Activated T-cell treated with anti-CD3 and anti-CD28 coated beads, Interleukin-2, amount 50 U/mL, for 1 hour (primary cell): Measurements from ENCODE around the gene CLASP2.
"Not testable (repeated sequence)": the region's sequence is repeated elsewhere in the genome, so short reads cannot be mapped to it uniquely, and the experiment has no call there.

Experiments
- DNase-seq: peaks from one replicate; pipeline ENCODE4 v3.0.0-alpha.2; 2020

CLASP2 gene

GRCh38 chr3:33717866-33718594 is at the start of gene CLASP2:
Gene CLASP2 (minus strand): TSS chr3:33718254. CDS start chr3:33718002, 252 bp downstream.
- peak; percentile 88 for DNase-seq

- DNase-seq: no peak
These were observed 40.8 kb upstream of the CLASP2 start for GRCh38 chr3:33758864-33759263.

DNA sequence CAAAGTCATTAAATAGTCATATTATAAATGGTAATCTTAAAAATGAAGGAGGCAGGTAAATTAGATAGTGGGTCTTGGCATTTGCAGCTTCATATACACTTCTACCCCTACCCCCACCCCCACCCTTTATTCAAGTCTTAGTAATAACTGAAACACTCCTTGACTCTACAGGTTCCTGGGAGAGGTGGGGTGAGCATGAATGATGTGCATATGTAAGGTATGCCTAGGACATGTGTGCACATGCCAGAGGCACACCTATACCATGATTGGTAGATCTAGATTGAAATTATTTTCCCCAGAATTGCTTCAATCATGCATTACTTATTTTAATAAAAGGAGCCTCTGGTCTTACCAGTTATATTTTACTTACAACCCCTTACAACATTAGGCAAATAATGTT is 40.2 kb upstream of the CLASP2 start:
- DNase-seq: no peak

DNA sequence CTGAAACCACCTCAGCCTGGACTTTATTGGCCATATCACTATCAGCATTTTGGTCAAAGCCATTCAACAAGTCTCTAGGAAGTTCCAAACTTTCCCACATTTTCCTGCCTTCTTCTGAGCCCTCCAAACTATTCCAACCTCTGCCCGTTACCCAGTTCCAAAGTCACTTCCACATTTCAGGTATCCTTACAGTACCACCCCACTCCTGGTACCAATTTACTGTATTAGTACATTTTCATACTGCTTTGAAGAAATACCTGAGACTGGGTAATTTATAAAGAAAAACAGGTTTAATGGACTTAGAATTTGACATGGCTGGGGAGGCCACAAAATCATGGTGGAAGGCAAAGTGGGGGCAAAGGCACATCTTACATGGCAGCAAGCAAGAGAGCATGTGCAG is 36.3 kb upstream of the CLASP2 start:
- DNase-seq: not testable (repeated sequence)

DNA sequence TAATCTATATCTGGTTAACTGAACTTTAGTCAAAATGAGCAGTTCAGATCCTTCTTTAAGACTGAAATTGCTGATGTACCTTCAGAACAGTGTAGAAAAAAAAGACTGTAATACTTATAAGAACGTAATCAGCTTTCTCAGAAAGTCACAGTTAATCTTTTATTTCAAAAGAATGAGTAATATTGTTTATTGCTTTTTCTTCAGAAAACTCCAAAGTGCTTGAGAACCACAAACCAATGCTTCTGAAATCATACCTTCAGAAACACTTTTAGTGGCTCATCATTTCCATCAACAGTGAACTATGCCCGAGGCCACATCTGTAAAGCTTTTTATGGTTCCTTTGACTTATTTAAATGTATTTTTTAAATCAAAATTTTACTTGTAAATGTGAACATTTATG is 33.3 kb upstream of the CLASP2 start:
- DNase-seq: no peak

GRCh38 chr3:33750211-33750548 is 32.1 kb upstream of the CLASP2 start:
- no peak for DNase-seq

- DNase-seq: no peak
These were observed 31.6 kb upstream of the CLASP2 start for GRCh38 chr3:33749546-33750210.

DNA sequence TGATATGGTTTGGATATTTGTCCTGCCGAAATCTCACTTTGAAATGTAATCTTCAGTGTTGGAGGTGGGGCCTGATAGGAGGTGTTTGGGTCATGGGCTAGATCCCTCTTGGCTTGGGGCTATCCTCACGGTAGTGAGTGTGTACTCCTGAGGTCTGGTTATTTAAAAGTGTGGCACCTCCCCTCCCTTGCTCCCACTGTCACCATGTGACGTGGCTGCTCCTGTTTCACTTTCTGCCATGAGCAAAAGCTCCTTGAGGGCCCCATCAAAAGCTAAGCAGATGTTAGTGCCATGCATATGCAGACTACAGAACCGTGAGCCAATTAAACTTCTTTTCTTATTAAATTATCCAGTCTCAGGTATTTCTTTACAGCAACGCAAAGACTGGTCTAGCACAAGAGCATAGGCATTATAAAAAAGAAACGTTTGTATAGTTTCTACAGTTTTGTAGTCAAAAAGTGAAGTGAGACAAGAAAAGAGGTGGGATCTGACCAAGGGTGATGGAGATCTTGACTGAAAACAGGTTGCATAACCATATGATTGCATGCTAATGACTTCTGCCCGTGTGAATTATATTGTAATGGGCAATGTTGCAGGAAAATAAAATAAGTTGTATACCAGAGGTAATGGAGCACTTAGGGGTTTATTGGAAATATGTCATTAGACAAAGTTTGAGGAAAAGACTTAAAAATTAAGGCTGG is 28.5 kb upstream of the CLASP2 start:
- no peak for DNase-seq

DNA sequence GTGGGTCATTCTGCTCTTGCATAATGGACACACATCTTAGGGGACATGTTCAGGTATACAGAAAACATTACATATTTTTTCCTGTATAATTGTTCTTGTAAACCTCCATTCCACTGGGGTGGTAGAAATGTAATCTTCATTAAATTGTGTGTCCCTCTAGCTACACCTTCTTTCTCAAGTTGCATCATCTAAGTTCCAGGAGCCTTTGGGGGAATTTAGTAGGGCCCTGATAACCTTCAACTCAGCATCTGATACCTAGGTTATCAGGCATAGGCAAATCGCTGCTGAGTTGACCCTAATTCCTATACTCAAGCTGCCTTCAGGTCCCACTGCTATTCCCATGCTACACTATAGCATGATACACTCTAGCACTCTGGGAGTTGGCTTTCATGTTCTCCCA is 19.1 kb upstream of the CLASP2 start:
- DNase-seq: no peak

- DNase-seq: no peak
These were observed 14.3 kb upstream of the CLASP2 start for GRCh38 chr3:33732394-33732793.

GRCh38 chr3:33729993-33730392 is 11.9 kb upstream of the CLASP2 start:
- DNase-seq: no peak

- no peak for DNase-seq
These were observed 6.2 kb upstream of the CLASP2 start for GRCh38 chr3:33724256-33724655.

- no peak for DNase-seq
These were observed 4.7 kb upstream of the CLASP2 start for GRCh38 chr3:33722626-33723370.

GRCh38 chr3:33722191-33722590 is 4.1 kb upstream of the CLASP2 start:
- no peak for DNase-seq

GRCh38 chr3:33718595-33718907 is 497 bp upstream of the CLASP2 start:
- no peak for DNase-seq

DNA sequence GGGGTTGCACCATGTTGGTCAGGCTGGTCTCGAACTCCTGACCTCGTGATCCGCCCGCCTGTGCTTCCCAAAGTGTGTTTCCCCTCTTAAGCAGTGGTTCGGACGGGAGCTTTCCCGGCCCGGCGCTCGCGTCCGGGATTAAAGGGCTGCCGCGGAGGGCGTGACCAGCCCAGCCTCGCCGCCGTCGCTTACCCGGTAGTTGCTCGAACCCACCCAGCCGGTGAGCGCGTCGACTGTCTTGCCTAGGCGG is 513 bp downstream of the CLASP2 start:
- no peak for DNase-seq

DNA sequence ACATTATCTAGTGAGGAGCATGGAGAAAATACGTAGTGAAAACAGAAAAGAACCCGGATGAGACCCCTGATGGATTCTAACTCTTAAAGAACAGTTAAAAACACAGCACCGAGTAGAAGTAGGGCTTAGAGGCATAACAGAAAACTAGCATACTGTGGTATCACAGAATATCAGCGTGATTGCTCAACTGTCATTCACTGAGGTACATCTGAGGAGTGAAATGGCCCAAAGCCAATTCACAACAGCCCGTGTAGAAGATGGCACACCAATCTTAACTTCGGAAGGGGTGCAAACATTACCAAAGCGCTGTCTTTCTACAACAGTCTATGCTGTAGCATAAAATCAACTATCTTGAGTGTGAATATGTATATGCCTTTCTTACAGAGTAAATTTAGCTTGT is 1.8 kb downstream of the CLASP2 start:
- DNase-seq: no peak

DNA sequence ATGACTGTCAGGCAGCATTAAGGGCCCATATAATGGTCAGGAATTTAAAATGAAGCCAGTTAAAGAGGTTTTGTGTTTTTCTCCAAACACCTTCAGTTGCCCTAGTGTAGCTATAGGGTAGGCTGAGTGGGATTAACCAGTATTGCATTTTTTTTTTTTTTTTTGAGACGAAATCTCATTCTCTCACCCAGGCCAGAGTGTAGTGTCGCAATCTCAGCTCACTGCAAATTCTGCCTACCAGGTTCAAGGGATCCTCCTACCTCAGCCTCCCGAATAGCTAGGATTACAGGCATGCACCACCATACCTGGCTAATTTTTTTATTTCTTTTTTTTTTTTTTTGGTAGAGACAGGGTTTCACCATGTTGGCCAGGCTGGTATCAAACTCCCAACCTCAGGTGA is 7.0 kb downstream of the CLASP2 start:
- no peak for DNase-seq

- no peak for DNase-seq
These were observed 12.0 kb downstream of the CLASP2 start for GRCh38 chr3:33706056-33706455.

DNA sequence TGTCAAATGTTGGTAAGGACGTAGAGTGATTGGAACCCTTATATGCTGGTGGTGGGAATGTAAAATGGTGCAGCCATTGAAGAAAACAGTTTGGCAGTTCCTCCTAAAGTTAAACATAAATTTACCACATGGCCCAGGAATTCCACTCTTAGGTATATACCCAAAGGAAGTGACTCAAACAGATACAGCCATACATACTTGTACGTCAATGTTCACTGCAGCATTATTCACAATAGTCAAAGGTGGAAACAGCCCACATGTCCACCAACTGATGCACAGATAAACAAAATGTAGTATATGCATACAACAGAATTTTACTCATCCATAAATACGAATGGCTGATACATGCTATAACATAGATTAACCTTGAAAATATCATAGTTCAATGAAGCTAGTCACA is 13.2 kb downstream of the CLASP2 start:
- no peak for DNase-seq

DNA sequence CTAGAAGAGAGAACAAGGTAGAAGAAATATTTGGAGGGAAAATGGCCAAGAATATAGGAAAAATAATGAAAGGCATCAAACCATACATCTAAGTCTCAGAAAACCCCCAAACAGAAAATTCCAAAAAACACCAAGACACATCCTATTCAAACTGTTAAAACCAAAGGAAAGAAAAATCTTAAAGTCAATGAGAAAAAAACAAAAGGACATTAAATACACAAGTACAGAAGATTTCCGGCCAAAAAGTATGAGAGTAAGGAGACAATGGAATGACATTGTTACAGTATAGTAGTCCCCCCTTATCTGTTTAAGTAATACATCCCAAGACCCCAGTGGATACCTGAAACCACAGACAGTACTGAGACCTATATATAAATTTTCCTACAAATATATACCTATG is 18.8 kb downstream of the CLASP2 start:
- DNase-seq: no peak

- no peak for DNase-seq
These were observed 23.1 kb downstream of the CLASP2 start for GRCh38 chr3:33694944-33695343.

DNA sequence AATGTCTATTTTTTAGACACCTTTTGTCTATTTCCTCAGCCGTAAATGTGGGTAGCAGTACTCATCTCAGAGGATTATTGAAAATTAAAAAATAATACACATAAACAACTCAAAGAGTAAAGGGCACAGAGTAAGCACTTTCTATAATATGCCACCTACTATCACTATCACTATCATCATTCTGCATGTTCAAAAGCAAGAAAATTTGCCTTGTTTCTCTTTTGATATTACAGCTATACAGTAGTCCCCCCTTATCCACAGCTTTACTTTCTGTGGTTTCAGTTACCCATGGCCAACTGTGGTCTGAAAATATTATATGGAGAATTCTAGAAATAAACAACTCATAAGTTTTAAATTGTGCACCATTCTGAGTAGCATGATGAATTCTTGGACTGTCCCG is 27.7 kb downstream of the CLASP2 start:
- no peak for DNase-seq

DNA sequence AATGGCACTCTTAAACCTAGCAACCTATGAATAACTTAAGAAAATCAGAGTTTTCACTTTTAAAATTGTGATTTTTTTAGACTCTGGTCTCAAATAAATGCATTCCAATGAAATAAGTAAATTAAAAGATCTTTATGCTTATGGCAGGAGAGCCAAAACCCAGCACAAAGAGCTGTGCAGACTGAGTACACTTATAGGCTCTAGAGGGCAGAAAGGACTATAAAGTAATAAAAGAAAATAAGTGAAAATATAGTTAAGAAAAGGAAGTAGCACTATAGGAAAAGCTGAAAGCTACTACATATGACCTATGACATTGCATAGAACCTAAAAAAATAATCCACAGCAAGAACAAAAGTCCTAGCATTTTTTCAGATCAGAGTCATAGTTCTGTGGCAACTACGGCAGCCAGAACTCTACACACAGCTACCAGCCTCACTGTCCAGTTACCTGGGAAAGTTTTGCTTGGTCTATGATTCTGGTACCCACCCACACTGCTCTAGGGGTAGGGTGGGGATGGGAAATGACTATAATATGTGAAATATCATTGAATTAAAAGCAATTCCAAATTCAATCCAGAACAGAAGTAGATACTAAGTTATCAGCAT is 30.5 kb downstream of the CLASP2 start:
- no peak for DNase-seq
